Keratinocyte (primary cell): ENCODE measurements around the gene CTDSP2. TPM values are rescaled to one million over a fixed set of nuclear protein-coding genes. Genes with fewer than 3 reads are reported as not detected.

Source experiments
- DNase-seq: peaks from one replicate; pipeline ENCODE4 v3.0.0-alpha.2; 2011; ENCODE audit warnings: low read depth, missing footprints, low spot score
- FAIRE-seq: peaks from 2 replicates; lab custom pipeline; 2011; peaks lifted over from hg19 to GRCh38; lab: Jason Lieb, UNC
- H2AFZ ChIP-seq: 2 replicates; pipeline ENCODE4 v1.6.0; 2012; ENCODE audit warnings: low read length, control low read depth, inconsistent platforms; ENCODE audit not compliant: control insufficient read depth
- H3K27ac ChIP-seq: 2 replicates; pipeline ENCODE4 v1.5.1; 2011; ENCODE audit warnings: low read length; ENCODE audit not compliant: control insufficient read depth, insufficient read depth
- H3K27me3 ChIP-seq: 3 replicates; pipeline ENCODE4 v1.6.0; 2011; ENCODE audit warnings: low read length; ENCODE audit not compliant: control insufficient read depth, insufficient read depth; ENCODE audit errors: extremely low read depth
- H3K36me3 ChIP-seq, 2 experiments: 2 replicates in 1 of 2; 3 replicates in 1 of 2; pipeline ENCODE4 v1.5.1; 2011; ENCODE audit warnings: low read length in 2 of 2, mild to moderate bottlenecking in 1 of 2; ENCODE audit not compliant: control insufficient read depth in 2 of 2, insufficient read depth in 2 of 2; ENCODE audit errors: extremely low read depth in 1 of 2
- H3K4me1 ChIP-seq: 3 replicates; pipeline ENCODE4 v1.5.1; 2011; ENCODE audit warnings: low read length; ENCODE audit not compliant: control insufficient read depth, insufficient read depth; ENCODE audit errors: extremely low read depth
- H3K4me2 ChIP-seq: 3 replicates; pipeline ENCODE4 v1.6.0; 2011; ENCODE audit warnings: low read depth, low read length; ENCODE audit not compliant: control insufficient read depth, insufficient read depth; ENCODE audit errors: extremely low read depth
- H3K4me3 ChIP-seq, 3 experiments: fragments of 200-600 bp in 1 of 3; sonication (generic) in 1 of 3; 2 replicates in 2 of 3; 3 replicates in 1 of 3; pipeline ENCODE4 v1.5.1; 2011 to 2016; ENCODE audit warnings: low read length in 3 of 3, mild to moderate bottlenecking in 3 of 3, control low read depth in 2 of 3, inconsistent platforms in 1 of 3, low read depth in 1 of 3, mixed read lengths in 1 of 3, mixed run types in 1 of 3, moderate library complexity in 1 of 3; ENCODE audit not compliant: control insufficient read depth in 2 of 3, insufficient read depth in 2 of 3; ENCODE audit errors: extremely low read depth in 1 of 3
- H3K79me2 ChIP-seq: 2 replicates; pipeline ENCODE4 v1.6.0; 2012; ENCODE audit warnings: low read length; ENCODE audit not compliant: control insufficient read depth, insufficient read depth
- H3K9ac ChIP-seq: 3 replicates; pipeline ENCODE4 v1.6.0; 2011; ENCODE audit warnings: low read length; ENCODE audit not compliant: control insufficient read depth, insufficient read depth; ENCODE audit errors: extremely low read depth
- H3K9me1 ChIP-seq: 3 replicates; pipeline ENCODE4 v1.6.0; 2011; ENCODE audit warnings: low read length; ENCODE audit not compliant: control insufficient read depth, insufficient read depth; ENCODE audit errors: extremely low read depth
- H3K9me3 ChIP-seq: 2 replicates; pipeline ENCODE4 v1.5.1; 2012; ENCODE audit warnings: low read depth, low read length; ENCODE audit not compliant: control insufficient read depth
- H4K20me1 ChIP-seq: 3 replicates; pipeline ENCODE4 v1.6.0; 2011; ENCODE audit warnings: low read length; ENCODE audit not compliant: control insufficient read depth, insufficient read depth; ENCODE audit errors: extremely low read depth
- EZH2 ChIP-seq: IDR thresholded peaks from one replicate; pipeline ENCODE4 v1.6.1; 2012; ENCODE audit warnings: inconsistent platforms, mild to moderate bottlenecking, low read length, moderate library complexity
- dilution Hi-C: fragments of 300-500 bp; cut with MboI; formaldehyde crosslinking; loops from one replicate; pipeline ENCODE4 v1.7.0; 2020; ENCODE audit warnings: low sequenced_read_pairs; ENCODE audit not compliant: extremely low pct_ligation_motif_present
- polyA plus RNA-seq, 5 experiments: library from polyadenylated mRNA; depleted of rRNA in 3 of 5; stranded (reverse) in 3 of 5; stranded (forward) in 1 of 5; unstranded in 1 of 5; fragments of >200 nt; gene quantifications; 1 replicate in 1 of 5; 2 replicates in 3 of 5; 3 replicates in 1 of 5; pipeline versions ENCODE4 v1.2.1 to v1.2.3, GENCODE V29; 2011 to 2012; ENCODE audit warnings: missing spikeins in 2 of 5, low read depth in 1 of 5, low replicate concordance in 1 of 5
- TF ChIP-seq, protein P1 (sequence below), 3 experiments: IDR thresholded peaks in 1 of 3; conservative IDR thresholded peaks in 1 of 3; optimal IDR thresholded peaks in 1 of 3; 2 replicates in 2 of 3; 3 replicates in 1 of 3; pipeline versions ENCODE3 to v1.5.1; 2011; ENCODE audit warnings: low read length in 3 of 3, mild to moderate bottlenecking in 3 of 3, moderate library complexity in 2 of 3, control low read depth in 1 of 3, inconsistent platforms in 1 of 3; ENCODE audit not compliant: insufficient read depth in 2 of 3; ENCODE audit errors: extremely low read depth in 1 of 3

The CTDSP2 gene
- polyA plus RNA-seq, 1 donor (not counting 4 experiments of a cell fraction or from before 2014, with no cell fraction given): 54.6 TPM

DNA sequence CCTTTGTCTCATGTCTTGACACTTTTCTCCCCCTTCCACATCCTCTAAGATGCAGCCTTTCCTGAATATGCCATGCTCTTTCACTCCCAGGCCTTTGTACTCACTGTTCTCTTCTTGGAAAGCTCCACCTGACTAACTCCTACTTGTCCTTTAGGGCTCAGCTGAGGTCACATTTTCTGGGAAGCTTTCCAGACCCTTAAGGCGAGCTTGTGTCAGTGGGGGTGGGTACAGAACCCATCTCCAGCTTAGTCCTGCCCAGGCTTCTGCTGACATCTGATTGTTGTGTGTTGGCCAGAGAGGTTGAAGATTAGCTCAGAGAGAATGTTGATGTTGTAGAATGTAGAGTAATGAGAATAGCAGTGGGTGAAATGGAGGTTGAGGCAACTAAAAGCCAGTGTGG lies 66.8 kb downstream of the CTDSP2 start:
- Histone ChIP-seq H3K9me3 (no peaks in the 10 kb centered on the region), H3K4me3 (no peak overlapping the region), H3K4me1 (peaks cover 8% of the 10 kb centered on the region), H3K9me1 (no peaks in the 10 kb centered on the region), H2AFZ (no peak overlapping the region), H3K27ac (no peak overlapping the region), H3K9ac (no peak overlapping the region), H3K4me2 (no peak overlapping the region), H3K79me2 (peaks cover 16% of the 10 kb centered on the region), H4K20me1 (no peaks in the 10 kb centered on the region), H3K36me3 (peaks cover 5 to 11% of the 10 kb centered on the region in 2 experiments), H3K27me3 (no peaks in the 10 kb centered on the region)
- DNase-seq: no peak
- dilution Hi-C loops: no loop called here
- TF ChIP-seq, protein P1, sequence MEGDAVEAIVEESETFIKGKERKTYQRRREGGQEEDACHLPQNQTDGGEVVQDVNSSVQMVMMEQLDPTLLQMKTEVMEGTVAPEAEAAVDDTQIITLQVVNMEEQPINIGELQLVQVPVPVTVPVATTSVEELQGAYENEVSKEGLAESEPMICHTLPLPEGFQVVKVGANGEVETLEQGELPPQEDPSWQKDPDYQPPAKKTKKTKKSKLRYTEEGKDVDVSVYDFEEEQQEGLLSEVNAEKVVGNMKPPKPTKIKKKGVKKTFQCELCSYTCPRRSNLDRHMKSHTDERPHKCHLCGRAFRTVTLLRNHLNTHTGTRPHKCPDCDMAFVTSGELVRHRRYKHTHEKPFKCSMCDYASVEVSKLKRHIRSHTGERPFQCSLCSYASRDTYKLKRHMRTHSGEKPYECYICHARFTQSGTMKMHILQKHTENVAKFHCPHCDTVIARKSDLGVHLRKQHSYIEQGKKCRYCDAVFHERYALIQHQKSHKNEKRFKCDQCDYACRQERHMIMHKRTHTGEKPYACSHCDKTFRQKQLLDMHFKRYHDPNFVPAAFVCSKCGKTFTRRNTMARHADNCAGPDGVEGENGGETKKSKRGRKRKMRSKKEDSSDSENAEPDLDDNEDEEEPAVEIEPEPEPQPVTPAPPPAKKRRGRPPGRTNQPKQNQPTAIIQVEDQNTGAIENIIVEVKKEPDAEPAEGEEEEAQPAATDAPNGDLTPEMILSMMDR (optimal IDR thresholded peaks at IDR 0.05 in 1 of 3, IDR thresholded peaks at IDR 0.05 in 1 of 3, conservative IDR thresholded peaks at IDR 0.05 in 1 of 3; ENCODE audit: extremely low read depth in 1 of 3, insufficient read depth in 2 of 3, low read length in 3 of 3): no peak
- no peak for TF ChIP-seq EZH2
- FAIRE-seq: no peak

DNA sequence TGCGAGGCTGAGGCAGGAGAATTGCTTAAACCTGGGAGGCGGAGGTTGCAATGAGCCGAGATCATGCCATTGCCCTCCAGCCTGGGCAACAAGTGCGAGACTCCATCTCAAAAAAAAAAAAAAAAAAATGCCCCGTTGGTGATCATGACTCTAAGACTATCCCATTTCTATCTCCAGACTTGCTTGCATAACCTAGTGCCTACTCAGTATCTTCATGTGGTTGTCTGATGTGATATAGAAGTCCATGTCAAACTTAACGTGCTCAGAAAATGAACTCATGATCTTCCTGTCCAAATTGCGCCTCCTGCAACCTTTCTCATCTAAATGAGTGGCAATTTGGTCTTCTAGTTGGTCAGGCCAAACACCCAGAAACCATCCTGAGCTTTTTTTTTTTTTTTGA lies 68.6 kb downstream of the CTDSP2 start:
- TF ChIP-seq EZH2: no peak
- Histone ChIP-seq H3K27me3 (no peaks in the 10 kb centered on the region), H3K27ac (no peak overlapping the region), H3K9ac (no peak overlapping the region), H3K4me1 (no peaks in the 10 kb centered on the region), H3K9me3 (no peaks in the 10 kb centered on the region), H3K4me2 (no peak overlapping the region), H3K9me1 (no peaks in the 10 kb centered on the region), H3K36me3 (peaks cover 5 to 11% of the 10 kb centered on the region in 2 experiments), H3K4me3 (no peak overlapping the region), H4K20me1 (no peaks in the 10 kb centered on the region), H2AFZ (no peak overlapping the region), H3K79me2 (peaks cover 5% of the 10 kb centered on the region)
- FAIRE-seq (no peak), DNase-seq (no peak)
- dilution Hi-C loops: no loop called here

DNA sequence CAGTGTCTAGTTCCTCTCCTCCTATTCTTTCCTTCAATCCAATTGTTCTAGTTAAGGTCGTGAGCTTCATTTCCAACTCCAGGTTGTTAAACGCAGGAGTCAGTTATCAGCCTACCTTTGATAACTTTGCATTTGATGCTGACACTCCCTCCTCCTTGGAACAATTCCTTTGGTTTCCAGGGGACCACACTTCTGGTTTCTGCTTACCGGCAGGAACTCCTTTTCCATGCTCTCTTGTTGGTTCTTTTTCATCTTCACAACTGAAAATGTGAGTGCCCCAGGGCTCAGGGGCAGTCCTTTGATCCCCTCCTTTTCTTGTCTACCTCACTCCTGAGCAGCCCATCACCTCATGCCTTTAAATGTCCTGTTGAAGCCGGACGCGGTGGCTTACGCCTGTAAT lies 69.2 kb downstream of the CTDSP2 start:
- Histone ChIP-seq H3K9me3 (no peaks in the 10 kb centered on the region), H3K27ac (no peak overlapping the region), H3K4me1 (no peaks in the 10 kb centered on the region), H3K79me2 (peaks cover 3% of the 10 kb centered on the region), H3K36me3 (peaks cover 5 to 11% of the 10 kb centered on the region in 2 experiments), H3K27me3 (no peaks in the 10 kb centered on the region), H4K20me1 (no peaks in the 10 kb centered on the region), H3K9me1 (no peaks in the 10 kb centered on the region), H3K9ac (no peak overlapping the region), H3K4me3 (no peak overlapping the region), H3K4me2 (no peak overlapping the region), H2AFZ (no peak overlapping the region)
- FAIRE-seq (no peak), DNase-seq (no peak)
- dilution Hi-C loops: no loop called here
- no peak for TF ChIP-seq EZH2
- TF ChIP-seq, protein P1 (optimal IDR thresholded peaks at IDR 0.05 in 1 of 3, IDR thresholded peaks at IDR 0.05 in 1 of 3, conservative IDR thresholded peaks at IDR 0.05 in 1 of 3; ENCODE audit: extremely low read depth in 1 of 3, insufficient read depth in 2 of 3, low read length in 3 of 3): no peak
